NCI-H82 (cell line): Measurements from ENCODE around the gene DNAJC3.
"Not testable (repeated sequence)": the region's sequence is repeated elsewhere in the genome, so short reads cannot be mapped to it uniquely, and the experiment has no call there.

Source experiments
- DNase-seq: peaks from one replicate; lab custom pipeline; 2025; lab: John Stamatoyannopoulos, UW

The DNAJC3 gene

GRCh38 chr13:95781016-95781415 lies 104.1 kb downstream of the DNAJC3 start:
- DNase-seq, result no peak

- not testable (repeated sequence) for DNase-seq
These were observed 105.0 kb downstream of the DNAJC3 start for GRCh38 chr13:95781940-95782339.

GRCh38 chr13:95783747-95784146 lies 106.8 kb downstream of the DNAJC3 start:
- no peak for DNase-seq

- no peak for DNase-seq
These were observed 107.4 kb downstream of the DNAJC3 start for GRCh38 chr13:95784161-95784899.

GRCh38 chr13:95784900-95785290 lies 108.0 kb downstream of the DNAJC3 start:
- no peak for DNase-seq

GRCh38 chr13:95787356-95788099 lies 110.6 kb downstream of the DNAJC3 start:
- DNase-seq, result peak; percentile 30

- DNase-seq, result no peak
These were observed 111.1 kb downstream of the DNAJC3 start for GRCh38 chr13:95788100-95788463.

- not testable (repeated sequence) for DNase-seq
These were observed 112.4 kb downstream of the DNAJC3 start for GRCh38 chr13:95789315-95789714.

- no peak for DNase-seq
These were observed 114.3 kb downstream of the DNAJC3 start for GRCh38 chr13:95791084-95791722.

- no peak for DNase-seq
These were observed 116.1 kb downstream of the DNAJC3 start for GRCh38 chr13:95793018-95793555.

- no peak for DNase-seq
These were observed 116.8 kb downstream of the DNAJC3 start for GRCh38 chr13:95793781-95794180.

GRCh38 chr13:95797016-95797415 lies 120.1 kb downstream of the DNAJC3 start:
- no peak for DNase-seq

- peak; percentile 66 for DNase-seq
These were observed 123.5 kb downstream of the DNAJC3 start for GRCh38 chr13:95800436-95800835.

- DNase-seq, result no peak
These were observed 124.9 kb downstream of the DNAJC3 start for GRCh38 chr13:95801825-95802224.

- DNase-seq, result no peak
These were observed 129.0 kb downstream of the DNAJC3 start for GRCh38 chr13:95805921-95806320.

GRCh38 chr13:95809429-95809828 lies 132.5 kb downstream of the DNAJC3 start:
- no peak for DNase-seq

- no peak for DNase-seq
These were observed 136.2 kb downstream of the DNAJC3 start for GRCh38 chr13:95813139-95813538.

- no peak for DNase-seq
These were observed 137.6 kb downstream of the DNAJC3 start for GRCh38 chr13:95814495-95814894.

GRCh38 chr13:95822303-95822702 lies 145.4 kb downstream of the DNAJC3 start:
- DNase-seq, result no peak

GRCh38 chr13:95833126-95833525 lies 156.2 kb downstream of the DNAJC3 start:
- no peak for DNase-seq

GRCh38 chr13:95833719-95834118 lies 156.8 kb downstream of the DNAJC3 start:
- DNase-seq, result peak; percentile 27

- DNase-seq, result peak; percentile 88
These were observed 157.3 kb downstream of the DNAJC3 start for GRCh38 chr13:95834134-95834765.
